ENCODE results near the gene LRRC4C. TPM values are rescaled to one million over a fixed set of nuclear protein-coding genes. Genes with fewer than 3 reads are reported as not detected.

Gene LRRC4C
- total and polyA plus RNA-seq, 12 donors: 0.15 to 0.93 (median 0.40) TPM

- H3K27me3 ChIP-seq: no peaks in the 10 kb centered on the region
- no peaks in the 10 kb centered on the region for H3K9me3 ChIP-seq
- TF ChIP-seq CTCF (IDR thresholded peaks at IDR 0.05): no peak
- no peaks in the 10 kb centered on the region for H3K4me1 ChIP-seq
- DNase-seq (no peak), ATAC-seq (no peak)
- no peak overlapping the region for H3K27ac ChIP-seq
- intact Hi-C loops (cut with DNase I): no loop called here
- no peak overlapping the region for H3K4me3 ChIP-seq
- H3K36me3 ChIP-seq: no peaks in the 10 kb centered on the region
- WGBS, 2 donors: 46 to 54% methylated on average over 1 of the region's 1 CpG
Measured at GRCh38 chr11:40273192-40273732, 1186.2 kb downstream of the LRRC4C start.

- no peak overlapping the region for H3K27ac ChIP-seq
- ATAC-seq: no peak
- intact Hi-C loops (cut with DNase I): no loop called here
- DNase-seq: no peak
- H3K9me3 ChIP-seq: no peaks in the 10 kb centered on the region
- no peaks in the 10 kb centered on the region for H3K4me1 ChIP-seq
- TF ChIP-seq CTCF (IDR thresholded peaks at IDR 0.05): no peak
- H3K4me3 ChIP-seq: no peak overlapping the region
- no peaks in the 10 kb centered on the region for H3K27me3 ChIP-seq
- no peaks in the 10 kb centered on the region for H3K36me3 ChIP-seq
- WGBS, 2 donors: 86 to 87% methylated on average over 5 of the region's 5 CpGs
Measured at GRCh38 chr11:40271361-40271760, 1188.1 kb downstream of the LRRC4C start.

GRCh38 chr11:40269865-40270264 lies 1189.6 kb downstream of the LRRC4C start:
- Histone ChIP-seq H3K4me3 (no peak overlapping the region), H3K9me3 (no peaks in the 10 kb centered on the region), H3K27me3 (no peaks in the 10 kb centered on the region), H3K36me3 (no peaks in the 10 kb centered on the region), H3K27ac (no peak overlapping the region), H3K4me1 (no peaks in the 10 kb centered on the region)
- TF ChIP-seq CTCF (IDR thresholded peaks at IDR 0.05): no peak
- DNase-seq (no peak), ATAC-seq (no peak)
- intact Hi-C loops (cut with DNase I): no loop called here
- 42 to 48% methylated on average over 2 of the region's 2 CpGs for WGBS, 2 donors

- intact Hi-C loops (cut with DNase I): no loop called here
- Histone ChIP-seq H3K36me3 (no peaks in the 10 kb centered on the region), H3K4me1 (no peaks in the 10 kb centered on the region), H3K4me3 (no peak overlapping the region), H3K27ac (no peak overlapping the region), H3K27me3 (no peaks in the 10 kb centered on the region), H3K9me3 (no peaks in the 10 kb centered on the region)
- DNase-seq (no peak), ATAC-seq (no peak)
- TF ChIP-seq CTCF (IDR thresholded peaks at IDR 0.05): no peak
- 72 to 74% methylated on average over 2 of the region's 2 CpGs for WGBS, 2 donors
Measured at GRCh38 chr11:40268551-40268950, 1190.9 kb downstream of the LRRC4C start.
